ENCODE data around the gene SFSWAP. TPM values are rescaled to one million over a fixed set of nuclear protein-coding genes. Genes with fewer than 3 reads are reported as not detected.

The SFSWAP gene
- total and polyA plus RNA-seq, 8 donors: 14.8 to 194 (median 45.2) TPM

DNA sequence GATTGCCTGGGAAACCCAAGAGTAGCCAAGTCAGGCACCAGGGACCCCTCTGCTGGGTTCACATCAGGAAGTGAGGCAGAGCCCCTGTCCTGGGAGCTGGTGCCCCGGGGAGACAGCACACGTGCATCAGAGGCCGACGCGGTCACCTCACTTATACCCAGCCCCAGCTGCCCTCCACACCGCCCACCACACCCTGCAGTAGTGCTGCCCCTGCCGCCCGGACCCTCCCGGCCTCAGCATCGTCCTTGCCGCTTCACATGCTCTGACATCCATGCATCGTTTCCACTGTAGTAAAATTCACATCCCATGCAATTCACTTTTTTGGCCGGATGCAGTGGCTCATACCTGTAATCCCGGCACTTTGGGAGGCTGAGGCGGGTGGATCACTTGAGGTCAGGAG, 131.3 kb downstream of the SFSWAP start:
- intact Hi-C loops (cut with DNase I; ENCODE audit: low total_unique reads): no loop called here
- Histone ChIP-seq H3K4me3 (no peak overlapping the region), H3K9me3 (no peaks in the 10 kb centered on the region), H3K27ac (no peak overlapping the region), H3K36me3 (peaks cover 0 to 9% (median 4%) of the 10 kb centered on the region in 4 donors), H3K27me3 (peaks cover 0 to 18% (median 0%) of the 10 kb centered on the region in 3 donors), H3K4me1 (no peaks in the 10 kb centered on the region)
- no peak for DNase-seq
- 84 to 91% (median 88%) methylated on average over 11 to 15 of the region's 15 CpGs for WGBS, 5 donors
- TF ChIP-seq POLR2AphosphoS5 (IDR thresholded peaks at IDR 0.05) (no peak), POLR2A (IDR thresholded peaks at IDR 0.05) (no peak), CTCF (IDR thresholded peaks at IDR 0.05) (no peak), EP300 (IDR thresholded peaks at IDR 0.05) (no peak)

- intact Hi-C loops (cut with DNase I; ENCODE audit: low total_unique reads): no loop called here
These were observed 132.6 kb downstream of the SFSWAP start for GRCh38 chr12:131843527-131843926.

DNA sequence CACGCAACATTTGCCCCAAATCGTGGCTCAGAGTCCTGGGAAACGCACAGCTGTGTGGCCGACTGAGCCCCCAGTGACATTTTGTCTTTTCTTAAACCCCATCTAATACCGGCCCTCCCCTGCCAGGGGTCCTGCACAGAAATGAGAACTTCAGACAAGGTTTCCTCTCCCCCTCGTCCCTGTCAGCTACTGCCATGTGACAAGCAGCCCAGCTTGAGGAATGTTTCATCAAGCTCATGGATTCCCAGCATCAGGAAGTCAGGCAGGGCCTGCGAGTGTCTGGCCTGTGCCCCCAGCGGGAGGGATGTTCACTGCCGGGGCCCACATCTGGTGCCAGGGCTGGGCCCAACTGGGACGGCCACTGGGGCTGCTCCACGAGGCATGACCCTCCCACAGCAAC, 133.2 kb downstream of the SFSWAP start:
- no peak for DNase-seq
- Histone ChIP-seq H3K4me3 (no peak overlapping the region), H3K9me3 (no peaks in the 10 kb centered on the region), H3K27me3 (peaks cover 0 to under 1% (median 0%) of the 10 kb centered on the region in 3 donors), H3K4me1 (no peaks in the 10 kb centered on the region), H3K27ac (no peak overlapping the region), H3K36me3 (peaks cover 0 to 9% (median 4%) of the 10 kb centered on the region in 4 donors)
- intact Hi-C loops (cut with DNase I; ENCODE audit: low total_unique reads): no loop called here
- TF ChIP-seq POLR2AphosphoS5 (IDR thresholded peaks at IDR 0.05) (no peak), CTCF (IDR thresholded peaks at IDR 0.05) (no peak), POLR2A (IDR thresholded peaks at IDR 0.05) (no peak), EP300 (IDR thresholded peaks at IDR 0.05) (no peak)
- WGBS, 5 donors: 81 to 91% (median 89%) methylated on average over 9 to 11 of the region's 11 CpGs

More at GRCh38 chr12:131843527-131843926, 132.6 kb downstream of the SFSWAP start:
- WGBS, 5 donors: 78 to 92% (median 90%) methylated on average over 8 to 16 of the region's 16 CpGs
- no peak overlapping the region for H3K27ac ChIP-seq
- H3K4me1 ChIP-seq: no peaks in the 10 kb centered on the region
- no peaks in the 10 kb centered on the region for H3K9me3 ChIP-seq
- H3K4me3 ChIP-seq: no peak overlapping the region
- TF ChIP-seq CTCF (IDR thresholded peaks at IDR 0.05) (no peak), EP300 (IDR thresholded peaks at IDR 0.05) (no peak), POLR2AphosphoS5 (IDR thresholded peaks at IDR 0.05) (no peak), POLR2A (IDR thresholded peaks at IDR 0.05) (no peak)
- H3K27me3 ChIP-seq: peaks cover 0 to 6% (median 0%) of the 10 kb centered on the region in 3 donors
- peaks cover 0 to 9% (median 4%) of the 10 kb centered on the region in 4 donors for H3K36me3 ChIP-seq
- DNase-seq: no peak

GRCh38 chr12:131844656-131845055, 133.8 kb downstream of the SFSWAP start:
- WGBS, 5 donors: 86 to 91% (median 91%) methylated on average over 20 to 25 of the region's 25 CpGs
- TF ChIP-seq EP300 (IDR thresholded peaks at IDR 0.05): no peak
- TF ChIP-seq CTCF (IDR thresholded peaks at IDR 0.05): no peak
- no peak for TF ChIP-seq POLR2AphosphoS5 (IDR thresholded peaks at IDR 0.05)
- no peak for TF ChIP-seq POLR2A (IDR thresholded peaks at IDR 0.05)
- peaks cover 0 to 9% (median 4%) of the 10 kb centered on the region in 4 donors for H3K36me3 ChIP-seq
- no peak overlapping the region for H3K27ac ChIP-seq
- DNase-seq: no peak
- no peaks in the 10 kb centered on the region for H3K4me1 ChIP-seq
- no peak overlapping the region for H3K4me3 ChIP-seq
- no peaks in the 10 kb centered on the region for H3K27me3 ChIP-seq
- no peaks in the 10 kb centered on the region for H3K9me3 ChIP-seq
- intact Hi-C loops (cut with DNase I; ENCODE audit: low total_unique reads): no loop called here

Measured in stomach (tissue), 9 donors.